Heart left ventricle (tissue), 16 donors: ENCODE measurements around the gene CDCP2. TPM values are rescaled to one million over a fixed set of nuclear protein-coding genes. Genes with fewer than 3 reads are reported as not detected.

ENCODE experiments used
- ATAC-seq, 4 donors: fragments of 200-7000 bp; cut with Tn5 transposase; one replicate each; pipeline ENCODE4 v1.9.1; 2020 to 2022; ENCODE audit warnings: moderate library complexity in 4 of 4, mild to moderate bottlenecking in 3 of 4, moderate number of reproducible peaks in 1 of 4
- DNase-seq, 5 donors: peaks; one replicate each; pipeline ENCODE4 v3.0.0-alpha.2; 2020
- H3K27ac ChIP-seq, 12 donors: fragments of 200-600 bp; sonication (generic) in 4 of 12; one replicate each; pipeline versions ENCODE4 v1.5.0 to v1.8.0; 2016 to 2022; ENCODE audit warnings: mild to moderate bottlenecking in 2 of 12
- H3K27me3 ChIP-seq, 9 donors: fragments of 200-600 bp; sonication (generic) in 2 of 9; one replicate each; pipeline versions ENCODE4 v1.5.1 to v1.8.0; 2016 to 2022; ENCODE audit warnings: mild to moderate bottlenecking in 3 of 9
- H3K36me3 ChIP-seq, 9 donors: fragments of 200-600 bp; sonication (generic) in 2 of 9; one replicate each; pipeline versions ENCODE4 v1.5.0 to v1.8.0; 2018 to 2022; ENCODE audit warnings: mild to moderate bottlenecking in 2 of 9
- H3K4me1 ChIP-seq, 12 donors: fragments of 200-600 bp; sonication (generic) in 4 of 12; one replicate each; pipeline versions ENCODE4 v1.5.0 to v1.8.0; 2016 to 2022; ENCODE audit warnings: mild to moderate bottlenecking in 3 of 12
- H3K4me3 ChIP-seq, 12 donors: fragments of 200-600 bp; sonication (generic) in 4 of 12; one replicate each; pipeline versions ENCODE4 v1.5.0 to v1.8.0; 2017 to 2022; ENCODE audit warnings: mild to moderate bottlenecking in 9 of 12, moderate library complexity in 4 of 12
- H3K9me3 ChIP-seq, 12 donors: fragments of 200-600 bp; sonication (generic) in 4 of 12; one replicate each; pipeline versions ENCODE4 v1.5.0 to v1.8.0; 2016 to 2022; ENCODE audit warnings: mild to moderate bottlenecking in 1 of 12
- POLR2A ChIP-seq, 2 donors: fragments of 450-650 bp; IDR thresholded peaks; one replicate each; pipeline ENCODE4 v1.6.1; 2017; ENCODE audit warnings: antibody characterized with exemption in 2 of 2, mild to moderate bottlenecking in 2 of 2, moderate library complexity in 2 of 2
- WGBS, 4 donors: extraction: QIAGEN DNeasy Blood & Tissue Kit in 2 of 4; methylation state at CpG; one replicate each; pipeline versions ENCODE4 v1.1.5 to v1.1.7; 2013 to 2018; 5-methylcytosine and 5-hydroxymethylcytosine counted together
- intact Hi-C, 10 donors: fragments of 100-400 bp; cut with DNase I; formaldehyde crosslinking; loops; one replicate each; pipeline versions ENCODE4 v1.11.1 to v1.14.2; 2022
- polyA plus RNA-seq, 2 donors: library from polyadenylated mRNA; stranded (reverse); fragments of 200-250 nt; gene quantifications; one replicate each; pipeline ENCODE4 v1.2.3, GENCODE V29; 2013
- total RNA-seq, 9 donors: library from RNA; depleted of rRNA in 2 of 9; stranded (reverse); fragments of >200 nt in 2 of 9; fragmentation: NEBNext Ultra II Directional in 3 of 9; extraction: Animal tissue kit (Norgen Biotek cat#: 25700) in 3 of 9; gene quantifications; one replicate each; pipeline versions ENCODE4 v1.1.0 to v1.2.4, GENCODE V29; 2016 to 2023
- TF ChIP-seq, protein P1 (sequence below), 12 donors: fragments of 200-600 bp; sonication (generic) in 4 of 12; IDR thresholded peaks; one replicate each; pipeline versions ENCODE4 v1.5.0 to v1.8.0; 2018 to 2022; ENCODE audit warnings: antibody characterized with exemption in 12 of 12, mild to moderate bottlenecking in 5 of 12
- donor health status: ischemic (EF 13 %, LVEDD 7.1; RV severe dilation, severe dysfunction).
- donor health status: healthy with polysubstance abuse.
- donor health status: DM: no; HTN: yes; CAD: no.
- donor health status: DM: no; HTN: no; CAD: no.
- donor health status: ischemic (EF 25% LVEDD 6.9; RV normal size, moderate dysfunction).
- donor health status: ischemic (EF 25% LVEDD 5.7; RV mildly dilated, moderate dysfunction).
- donor health status: healthy.
- donor health status: DM: yes; HTN: yes; CAD: no.
- donor health status: ischemic (EF 35%, LVEDD 5.7; RV mildly dilated, moderate dysfunction).
- donor health status: nonischemic (EF 11% LVEDD 7.7; RV severe dilation, severe dysfunction).
- donor health status: DM: yes; HTN: yes; CAD: no.
- donor health status: PGD.
- donor health status: ischemic (EF 29% LVEDD 5.4; RV normal size, mild dysfunction).
- donor health status: nonischemic (EF 23%, LVEDD 6.1; RV moderate dilation, normal function).

The CDCP2 gene
- total and polyA plus RNA-seq, 11 donors, result 0.29 TPM; not detected in 10

DNA sequence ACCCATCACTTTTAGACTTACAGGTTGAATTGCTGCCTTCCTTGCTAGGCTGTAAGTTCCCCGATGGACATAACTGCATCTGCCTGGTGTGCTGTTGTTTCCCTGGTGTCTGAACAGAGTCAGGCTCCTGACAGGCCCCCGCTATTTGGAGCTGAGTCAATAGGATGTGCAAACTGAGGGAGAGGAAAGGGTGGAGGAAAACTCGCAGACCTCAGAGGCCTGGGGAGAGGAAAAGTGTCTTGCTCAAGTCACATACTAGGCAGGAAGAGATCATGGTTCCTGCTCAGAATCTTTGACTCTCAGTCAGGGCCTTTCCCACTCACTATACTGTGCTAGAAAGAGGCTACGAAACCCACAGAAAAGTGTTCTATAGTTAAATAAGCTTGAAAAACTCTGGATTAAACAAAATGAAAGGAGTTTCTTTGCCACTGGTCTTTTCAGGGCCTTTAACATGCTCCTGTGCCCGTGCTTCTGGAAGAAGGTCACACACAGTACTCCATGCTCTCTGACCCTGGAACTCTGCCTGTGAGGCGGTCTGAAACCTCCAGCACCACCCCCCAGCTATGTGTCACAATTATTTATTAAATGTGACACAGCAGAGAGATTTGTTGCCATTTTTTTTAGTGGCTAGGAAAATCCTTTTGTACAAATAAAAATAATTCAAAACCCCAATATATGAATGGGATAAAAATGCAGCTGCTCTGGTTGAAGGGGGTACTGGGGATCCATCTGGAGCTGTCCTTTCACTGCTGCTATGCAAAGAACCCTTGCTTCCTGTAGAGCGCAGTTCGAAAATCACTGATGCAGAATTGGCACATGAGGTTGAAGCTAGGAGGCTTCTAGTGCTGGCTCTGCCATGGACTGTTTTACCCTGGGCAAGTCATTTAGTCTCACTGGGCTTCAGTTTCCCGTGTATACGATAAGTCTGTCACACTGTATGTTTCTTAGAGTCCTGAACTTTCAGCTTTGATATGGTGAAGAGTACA, 20.1 kb upstream of the CDCP2 start:
- Histone ChIP-seq H3K27ac (no peak overlapping the region), H3K4me3 (no peak overlapping the region), H3K36me3 (peaks cover 0 to 11% (median 0%) of the 10 kb centered on the region in 9 donors), H3K27me3 (no peaks in the 10 kb centered on the region), H3K9me3 (no peaks in the 10 kb centered on the region), H3K4me1 (no peaks in the 10 kb centered on the region)
- no peak for DNase-seq
- intact Hi-C loops, result no loop called here
- WGBS, 4 donors, result 73 to 79% (median 75%) methylated on average over 10 of the region's 10 CpGs
- ATAC-seq, result peak in 1 of 4 donors; percentile 25
- TF ChIP-seq POLR2A (IDR thresholded peaks at IDR 0.05), result no peak
- TF ChIP-seq, protein P1, sequence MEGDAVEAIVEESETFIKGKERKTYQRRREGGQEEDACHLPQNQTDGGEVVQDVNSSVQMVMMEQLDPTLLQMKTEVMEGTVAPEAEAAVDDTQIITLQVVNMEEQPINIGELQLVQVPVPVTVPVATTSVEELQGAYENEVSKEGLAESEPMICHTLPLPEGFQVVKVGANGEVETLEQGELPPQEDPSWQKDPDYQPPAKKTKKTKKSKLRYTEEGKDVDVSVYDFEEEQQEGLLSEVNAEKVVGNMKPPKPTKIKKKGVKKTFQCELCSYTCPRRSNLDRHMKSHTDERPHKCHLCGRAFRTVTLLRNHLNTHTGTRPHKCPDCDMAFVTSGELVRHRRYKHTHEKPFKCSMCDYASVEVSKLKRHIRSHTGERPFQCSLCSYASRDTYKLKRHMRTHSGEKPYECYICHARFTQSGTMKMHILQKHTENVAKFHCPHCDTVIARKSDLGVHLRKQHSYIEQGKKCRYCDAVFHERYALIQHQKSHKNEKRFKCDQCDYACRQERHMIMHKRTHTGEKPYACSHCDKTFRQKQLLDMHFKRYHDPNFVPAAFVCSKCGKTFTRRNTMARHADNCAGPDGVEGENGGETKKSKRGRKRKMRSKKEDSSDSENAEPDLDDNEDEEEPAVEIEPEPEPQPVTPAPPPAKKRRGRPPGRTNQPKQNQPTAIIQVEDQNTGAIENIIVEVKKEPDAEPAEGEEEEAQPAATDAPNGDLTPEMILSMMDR (IDR thresholded peaks at IDR 0.05), result no peak

DNA sequence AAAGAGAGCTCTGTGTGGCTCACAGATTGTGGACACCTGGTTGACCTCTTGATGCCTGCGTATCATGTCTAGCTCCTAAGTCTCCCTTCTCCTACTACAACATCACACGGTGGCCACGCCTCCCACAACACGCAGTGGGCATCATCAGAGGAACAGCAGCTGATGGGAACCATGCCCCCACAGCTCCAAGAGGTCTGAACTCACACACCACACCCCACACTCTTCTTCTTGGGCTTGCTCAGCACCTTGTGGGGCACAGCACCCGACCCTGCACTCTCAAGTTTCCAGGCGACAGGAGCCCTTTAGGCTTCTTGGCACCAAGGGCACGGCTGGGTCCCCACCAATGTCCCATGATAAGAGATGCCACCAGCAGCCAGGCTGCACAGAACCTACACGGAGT, 18.8 kb upstream of the CDCP2 start:
- WGBS, 4 donors, result 92 to 96% (median 95%) methylated on average over 8 of the region's 8 CpGs
- DNase-seq, result no peak
- peaks cover 0 to 8% (median 0%) of the 10 kb centered on the region in 9 donors for H3K36me3 ChIP-seq
- intact Hi-C loops, result no loop called here
- no peaks in the 10 kb centered on the region for H3K9me3 ChIP-seq
- H3K27me3 ChIP-seq, result no peaks in the 10 kb centered on the region
- H3K4me1 ChIP-seq, result no peaks in the 10 kb centered on the region
- no peak for ATAC-seq
- no peak for TF ChIP-seq POLR2A (IDR thresholded peaks at IDR 0.05)
- TF ChIP-seq, protein P1 (IDR thresholded peaks at IDR 0.05), result no peak
- no peak overlapping the region for H3K27ac ChIP-seq
- no peak overlapping the region for H3K4me3 ChIP-seq

DNA sequence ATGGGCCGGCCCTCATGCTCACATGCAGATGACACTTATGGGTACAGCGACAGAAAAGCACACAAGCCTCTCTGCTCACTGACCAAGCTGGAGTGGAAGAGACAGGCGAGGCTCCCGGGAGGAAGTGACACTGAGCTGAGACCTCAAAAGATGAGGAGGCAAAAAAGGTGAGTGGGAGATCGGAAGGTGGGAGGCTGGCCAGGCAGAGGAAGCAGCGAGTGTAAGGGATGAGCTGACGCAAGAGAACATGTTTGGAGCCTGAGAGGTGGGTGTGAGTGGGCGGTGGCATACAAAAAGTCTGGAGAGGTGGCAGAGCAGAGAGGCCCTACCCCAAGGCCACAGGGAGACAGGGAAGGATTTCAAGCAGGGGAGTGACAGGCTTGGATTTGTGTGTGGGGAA, 18.2 kb upstream of the CDCP2 start:
- no peak for ATAC-seq
- WGBS, 4 donors, result 78 to 86% (median 84%) methylated on average over 8 of the region's 8 CpGs

DNA sequence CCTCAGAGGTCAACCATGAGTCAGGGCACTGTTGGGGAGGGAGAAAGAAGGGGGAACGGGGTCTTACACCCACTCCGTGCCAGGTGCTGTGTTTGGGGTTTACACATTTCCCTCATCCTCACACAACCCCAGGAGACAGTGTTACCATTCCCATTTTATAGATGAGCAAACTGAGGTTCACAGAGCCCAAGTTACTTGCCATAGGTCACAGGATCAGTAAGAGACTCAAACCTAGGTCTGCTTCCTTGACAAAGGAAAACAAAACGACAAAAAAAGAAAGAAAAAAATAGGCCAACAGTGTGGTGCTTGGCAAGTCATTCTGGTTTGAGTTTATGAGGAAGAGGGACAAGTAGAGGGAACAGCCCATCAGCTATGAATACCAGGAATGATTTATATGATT, 16.3 kb upstream of the CDCP2 start:
- TF ChIP-seq POLR2A (IDR thresholded peaks at IDR 0.05), result no peak
- TF ChIP-seq, protein P1 (IDR thresholded peaks at IDR 0.05), result no peak
- WGBS, 4 donors, result 77 to 83% (median 80%) methylated on average over 3 of the region's 3 CpGs
- no peaks in the 10 kb centered on the region for H3K9me3 ChIP-seq
- intact Hi-C loops, result no loop called here
- H3K36me3 ChIP-seq, result peaks cover 0 to 2% (median 0%) of the 10 kb centered on the region in 9 donors
- DNase-seq (no peak), ATAC-seq (no peak)
- H3K27ac ChIP-seq, result no peak overlapping the region
- H3K4me1 ChIP-seq, result no peaks in the 10 kb centered on the region
- no peaks in the 10 kb centered on the region for H3K27me3 ChIP-seq
- no peak overlapping the region for H3K4me3 ChIP-seq

More for the DNA sequence above, 18.2 kb upstream of the CDCP2 start:
- Histone ChIP-seq H3K36me3 (peaks cover 0 to 8% (median 0%) of the 10 kb centered on the region in 9 donors), H3K4me3 (no peak overlapping the region), H3K4me1 (no peaks in the 10 kb centered on the region), H3K27ac (no peak overlapping the region), H3K27me3 (no peaks in the 10 kb centered on the region), H3K9me3 (no peaks in the 10 kb centered on the region)
- TF ChIP-seq, protein P1 (IDR thresholded peaks at IDR 0.05), result no peak
- no peak for TF ChIP-seq POLR2A (IDR thresholded peaks at IDR 0.05)
- DNase-seq, result no peak
- intact Hi-C loops, result no loop called here
